Hepatocyte (in vitro differentiated cells): ENCODE measurements around the gene BSN.

Experiments
- CTCF ChIP-seq: fragments of 200-600 bp; sonication (generic); IDR thresholded peaks from 2 replicates; pipeline ENCODE4 v1.5.1; 2016; ENCODE audit warnings: antibody characterized with exemption, mild to moderate bottlenecking; ENCODE audit not compliant: poor library complexity
- EZH2phosphoT487 ChIP-seq: fragments of 200-600 bp; sonication (generic); IDR thresholded peaks from one replicate; pipeline ENCODE4 v1.6.1; 2018; ENCODE audit warnings: antibody characterized with exemption, mild to moderate bottlenecking, low read depth, moderate library complexity; ENCODE audit not compliant: unreplicated experiment, severe bottlenecking

- no peak for TF ChIP-seq CTCF
- no peak for TF ChIP-seq EZH2phosphoT487
Measured at GRCh38 chr3:49556500-49557275, 2.4 kb downstream of the BSN start.
